Kidney tubule cell (primary cell): Measurements from ENCODE around the gene PPP1R8.

ENCODE experiments used
- DNase-seq: peaks from one replicate; pipeline ENCODE4 v3.0.0-alpha.2; 2018; ENCODE audit warnings: low spot score

PPP1R8 gene

GRCh38 chr1:27894521-27894920, 63.9 kb downstream of the PPP1R8 start:
- no peak for DNase-seq
